ENCODE data around the gene CAPNS2.
A peak's percentile ranks its signal among the peaks of the same experiment; 100 is the strongest.

CAPNS2 gene

DNA sequence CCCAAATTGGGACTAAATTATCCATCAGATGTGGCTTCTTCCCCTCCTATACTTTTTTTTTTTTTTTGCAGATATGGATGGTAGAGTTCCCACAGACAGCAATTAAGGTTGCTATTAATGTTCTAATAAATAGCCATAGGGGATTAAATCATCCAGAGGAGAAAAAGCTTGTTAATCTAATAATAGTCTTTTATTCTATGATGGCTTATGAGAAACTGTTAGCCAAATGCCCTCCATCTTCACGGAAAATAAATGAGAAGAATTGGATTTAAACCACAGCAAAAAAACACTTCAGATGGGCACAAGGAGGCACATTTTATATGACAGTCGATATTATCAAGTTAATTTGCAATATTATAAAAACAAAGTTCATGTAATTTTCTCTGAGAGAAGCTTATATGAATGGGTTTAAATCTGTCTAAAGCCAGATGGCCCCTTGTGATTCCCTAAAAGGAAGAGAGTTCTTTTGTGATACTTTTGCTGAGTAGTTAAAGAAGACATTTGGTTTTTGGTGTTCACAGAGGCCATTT lies 5.1 kb upstream of the CAPNS2 start:
- in situ Hi-C loops (cut with HindIII; ENCODE audit: low sequenced_read_pairs), result no loop called here
- TF ChIP-seq, protein P1, sequence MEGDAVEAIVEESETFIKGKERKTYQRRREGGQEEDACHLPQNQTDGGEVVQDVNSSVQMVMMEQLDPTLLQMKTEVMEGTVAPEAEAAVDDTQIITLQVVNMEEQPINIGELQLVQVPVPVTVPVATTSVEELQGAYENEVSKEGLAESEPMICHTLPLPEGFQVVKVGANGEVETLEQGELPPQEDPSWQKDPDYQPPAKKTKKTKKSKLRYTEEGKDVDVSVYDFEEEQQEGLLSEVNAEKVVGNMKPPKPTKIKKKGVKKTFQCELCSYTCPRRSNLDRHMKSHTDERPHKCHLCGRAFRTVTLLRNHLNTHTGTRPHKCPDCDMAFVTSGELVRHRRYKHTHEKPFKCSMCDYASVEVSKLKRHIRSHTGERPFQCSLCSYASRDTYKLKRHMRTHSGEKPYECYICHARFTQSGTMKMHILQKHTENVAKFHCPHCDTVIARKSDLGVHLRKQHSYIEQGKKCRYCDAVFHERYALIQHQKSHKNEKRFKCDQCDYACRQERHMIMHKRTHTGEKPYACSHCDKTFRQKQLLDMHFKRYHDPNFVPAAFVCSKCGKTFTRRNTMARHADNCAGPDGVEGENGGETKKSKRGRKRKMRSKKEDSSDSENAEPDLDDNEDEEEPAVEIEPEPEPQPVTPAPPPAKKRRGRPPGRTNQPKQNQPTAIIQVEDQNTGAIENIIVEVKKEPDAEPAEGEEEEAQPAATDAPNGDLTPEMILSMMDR (IDR thresholded peaks at IDR 0.05; ENCODE audit: low read depth, low read length, missing control alignments), result no peak
- DNase-seq (ENCODE audit: low read depth), result no peak
- no peak overlapping the region for H3K4me3 ChIP-seq (ENCODE audit: low read depth, low read length)

DNA sequence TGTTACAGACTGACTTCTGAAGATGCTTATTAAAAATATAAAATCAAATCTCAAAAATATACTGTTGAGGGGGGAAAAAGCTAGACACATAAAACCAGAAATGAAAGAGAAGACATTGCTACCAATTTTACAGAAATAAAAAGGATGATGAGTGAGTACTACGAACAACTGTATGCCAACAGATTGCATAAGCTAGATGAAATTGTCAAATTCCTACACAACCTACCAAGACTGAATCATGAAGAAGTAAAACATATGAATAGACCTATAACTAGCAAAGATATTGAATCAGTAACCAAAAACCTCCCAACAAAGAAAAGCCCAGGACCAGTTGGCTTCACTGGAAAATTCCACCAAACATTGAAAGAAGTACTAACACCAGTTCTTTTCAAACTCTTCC lies 3.5 kb upstream of the CAPNS2 start:
- in situ Hi-C loops (cut with HindIII; ENCODE audit: low sequenced_read_pairs), result no loop called here
- TF ChIP-seq, protein P1 (IDR thresholded peaks at IDR 0.05; ENCODE audit: low read depth, low read length, missing control alignments), result no peak
- no peak overlapping the region for H3K4me3 ChIP-seq (ENCODE audit: low read depth, low read length)
- DNase-seq (ENCODE audit: low read depth), result no peak

DNA sequence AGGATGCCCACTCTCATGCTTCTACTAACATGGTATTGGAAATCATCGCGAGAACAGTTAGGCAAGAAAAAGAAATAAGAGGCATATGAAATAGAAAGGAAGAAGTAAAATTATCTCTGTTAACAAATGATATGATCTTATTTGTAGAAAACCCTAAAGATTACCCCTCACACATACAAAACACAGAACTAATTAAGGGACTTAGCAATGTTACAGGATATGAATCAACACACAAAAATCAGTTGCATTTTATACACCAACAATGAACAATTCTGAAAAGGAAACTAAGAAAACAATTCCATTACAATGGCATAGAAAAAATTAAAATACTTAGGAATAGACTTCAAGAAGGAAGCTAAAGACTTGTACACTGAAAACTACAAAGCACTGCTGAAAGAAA lies 2.7 kb upstream of the CAPNS2 start:
- TF ChIP-seq, protein P1 (IDR thresholded peaks at IDR 0.05; ENCODE audit: low read depth, low read length, missing control alignments), result no peak
- in situ Hi-C loops (cut with HindIII; ENCODE audit: low sequenced_read_pairs), result no loop called here
- no peak for DNase-seq (ENCODE audit: low read depth)
- H3K4me3 ChIP-seq (ENCODE audit: low read depth, low read length), result no peak overlapping the region

DNA sequence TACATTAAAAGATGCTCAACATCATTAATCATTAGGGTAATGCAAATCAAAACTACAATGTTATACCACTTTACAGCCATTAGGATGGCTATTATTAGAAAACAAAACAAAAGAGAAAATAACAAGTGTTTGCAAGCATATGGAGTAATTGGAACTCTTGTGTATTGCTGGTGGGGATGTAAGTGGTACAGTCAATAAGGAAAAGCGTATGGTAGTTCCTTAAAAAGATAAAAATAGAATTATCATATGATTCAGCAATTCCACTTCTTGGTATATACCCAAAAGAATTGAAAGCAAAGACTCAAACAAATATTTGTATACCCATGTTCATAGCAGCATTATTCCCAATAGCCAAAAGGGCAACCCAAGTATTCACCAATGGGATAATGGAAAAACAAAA lies 1.4 kb upstream of the CAPNS2 start:
- TF ChIP-seq, protein P1 (IDR thresholded peaks at IDR 0.05; ENCODE audit: low read depth, low read length, missing control alignments), result no peak
- in situ Hi-C loops (cut with HindIII; ENCODE audit: low sequenced_read_pairs), result no loop called here

DNA sequence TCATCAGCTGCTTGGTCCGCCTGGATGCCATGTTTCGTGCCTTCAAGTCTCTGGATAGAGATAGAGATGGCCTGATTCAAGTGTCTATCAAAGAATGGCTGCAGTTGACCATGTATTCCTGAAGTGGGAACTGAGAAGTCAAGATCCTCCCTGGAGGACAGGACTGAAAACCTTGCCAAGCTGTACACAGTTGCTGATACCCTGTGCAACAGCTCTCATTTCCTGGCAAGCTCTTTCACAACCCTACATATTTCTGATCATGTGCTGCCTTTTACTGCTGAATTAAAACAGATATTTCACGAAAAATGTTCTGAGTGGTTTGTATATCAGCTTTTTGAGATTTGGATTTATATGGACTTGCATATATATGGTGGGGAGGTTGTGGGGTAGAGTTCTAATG lies 898 bp downstream of the CAPNS2 start:
- in situ Hi-C loops (cut with HindIII; ENCODE audit: low sequenced_read_pairs), result no loop called here
- TF ChIP-seq, protein P1 (IDR thresholded peaks at IDR 0.05; ENCODE audit: low read depth, low read length, missing control alignments), result no peak
- H3K4me3 ChIP-seq (ENCODE audit: low read depth, low read length), result no peak overlapping the region
- no peak for DNase-seq (ENCODE audit: low read depth)

More for the DNA sequence above, 1.4 kb upstream of the CAPNS2 start:
- DNase-seq (ENCODE audit: low read depth), result no peak
- H3K4me3 ChIP-seq (ENCODE audit: low read depth, low read length), result no peak overlapping the region

DNA sequence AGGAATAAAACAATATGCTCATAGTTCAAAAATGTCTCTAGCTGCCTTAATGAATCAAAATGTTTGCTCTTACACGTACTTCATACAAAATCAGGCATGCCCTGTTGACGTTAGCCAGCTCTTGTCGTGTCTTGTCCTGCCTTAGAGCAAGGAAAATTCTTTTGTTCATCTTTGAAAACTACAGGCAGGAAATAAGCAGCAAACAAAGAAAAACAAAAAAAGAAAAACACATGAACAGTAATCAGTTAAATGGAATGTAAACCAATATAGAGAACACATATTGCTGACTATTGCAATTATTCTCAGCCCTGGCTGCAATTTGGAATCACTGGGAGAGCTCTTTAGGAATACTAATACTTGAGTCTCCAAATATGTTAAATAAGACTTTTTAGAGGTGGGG lies 1.7 kb downstream of the CAPNS2 start:
- H3K4me3 ChIP-seq (ENCODE audit: low read depth, low read length), result no peak overlapping the region
- in situ Hi-C loops (cut with HindIII; ENCODE audit: low sequenced_read_pairs), result no loop called here
- DNase-seq (ENCODE audit: low read depth), result no peak
- TF ChIP-seq, protein P1 (IDR thresholded peaks at IDR 0.05; ENCODE audit: low read depth, low read length, missing control alignments), result no peak

DNA sequence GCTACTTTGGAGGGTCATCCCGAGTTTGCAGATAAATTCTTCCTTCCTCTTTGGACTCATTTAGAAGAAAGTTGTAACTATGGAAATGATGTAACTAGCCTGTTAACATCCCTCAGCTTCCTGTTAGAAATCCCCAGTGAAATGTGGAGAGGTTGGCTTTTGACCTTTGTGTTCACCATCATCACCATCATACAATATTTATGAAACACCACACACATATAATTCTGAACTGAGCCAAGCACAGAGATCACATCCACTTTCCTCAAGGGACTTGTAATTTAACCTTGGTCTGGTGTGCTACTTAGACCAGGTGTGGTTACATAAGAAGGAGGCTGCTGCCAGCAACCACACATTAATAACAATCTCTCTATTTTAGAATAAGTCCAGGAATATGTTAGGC lies 2.5 kb downstream of the CAPNS2 start:
- TF ChIP-seq, protein P1 (IDR thresholded peaks at IDR 0.05; ENCODE audit: low read depth, low read length, missing control alignments), result no peak

More for the DNA sequence above, 2.5 kb downstream of the CAPNS2 start:
- no peak overlapping the region for H3K4me3 ChIP-seq (ENCODE audit: low read depth, low read length)
- in situ Hi-C loops (cut with HindIII; ENCODE audit: low sequenced_read_pairs), result no loop called here
- DNase-seq (ENCODE audit: low read depth), result peak; percentile 64

Measured in astrocyte of the cerebellum (primary cell).